Measurements from ENCODE around the gene CACNA1G.

Gene CACNA1G

DNA sequence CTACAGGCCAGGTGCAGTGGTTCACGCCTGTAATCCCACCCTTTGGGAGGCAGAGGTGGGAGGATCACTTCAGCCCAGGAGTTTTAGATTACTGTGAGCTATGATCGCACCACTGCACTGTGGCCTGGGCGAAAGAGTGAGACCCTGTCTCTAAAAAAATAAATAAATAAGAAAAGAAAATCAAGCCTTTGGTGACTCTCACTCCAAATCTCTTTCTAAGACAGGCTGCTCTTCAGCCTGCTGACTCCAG, 75.1 kb downstream of the CACNA1G start:
- DNase-seq, result no peak

DNA sequence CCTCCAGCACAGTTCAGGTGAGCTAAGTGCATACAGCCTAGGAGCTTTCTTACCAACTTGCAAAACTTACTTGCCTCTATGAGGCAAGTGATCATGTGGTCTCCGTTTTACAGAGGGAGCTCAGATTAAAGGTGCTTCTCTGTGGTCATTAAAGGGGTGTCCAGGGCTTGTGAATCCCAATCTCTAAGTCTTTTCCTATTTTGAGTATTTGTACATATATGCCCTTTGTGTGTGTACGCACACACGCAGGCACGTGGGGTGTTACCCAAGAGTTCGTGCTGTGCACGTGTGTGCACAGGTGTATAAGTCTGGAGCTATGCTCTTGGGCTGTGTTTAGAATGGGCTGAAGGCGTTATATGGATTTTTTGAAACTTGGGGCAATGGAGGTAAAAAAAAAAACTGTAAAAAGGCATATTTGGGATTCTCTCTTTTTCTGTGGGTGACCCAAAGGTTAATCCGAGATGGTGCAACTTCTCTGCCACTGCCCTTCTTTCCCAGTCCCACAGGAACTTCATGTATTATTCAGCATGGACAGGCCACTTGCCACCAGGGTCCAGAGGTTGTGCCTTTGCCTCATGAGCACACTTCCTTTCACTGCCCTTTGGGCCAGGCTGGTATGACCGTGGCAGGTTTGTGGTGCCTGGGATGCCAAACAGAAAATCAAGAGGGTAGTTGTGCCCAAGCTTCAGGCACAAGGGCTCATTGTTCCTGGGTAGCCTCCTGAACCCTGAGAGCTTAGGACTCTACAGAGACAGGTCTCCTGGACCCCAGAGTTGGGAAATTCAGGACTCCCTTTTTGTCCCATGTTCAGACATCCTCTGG, 75.7 kb downstream of the CACNA1G start:
- DNase-seq, result no peak

DNA sequence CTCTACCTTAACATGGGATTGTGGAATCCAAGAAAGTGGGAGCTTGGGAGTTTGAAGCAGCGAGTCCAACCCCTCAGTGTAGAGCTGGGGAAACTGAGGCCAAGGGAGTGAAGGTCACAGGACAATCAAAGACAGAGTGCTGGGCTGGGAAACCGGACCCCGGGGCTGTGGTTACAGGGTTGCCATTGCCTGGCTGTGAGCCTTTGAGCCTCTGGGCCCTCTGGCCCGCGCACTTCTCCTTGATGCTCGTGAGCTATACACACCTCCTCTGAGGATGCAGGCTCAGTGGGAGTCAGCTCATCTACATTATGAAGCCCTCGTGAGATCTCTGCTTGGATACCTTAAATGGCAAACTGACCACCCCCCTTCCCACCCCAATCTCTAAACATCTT, 76.3 kb downstream of the CACNA1G start:
- no peak for DNase-seq

DNA sequence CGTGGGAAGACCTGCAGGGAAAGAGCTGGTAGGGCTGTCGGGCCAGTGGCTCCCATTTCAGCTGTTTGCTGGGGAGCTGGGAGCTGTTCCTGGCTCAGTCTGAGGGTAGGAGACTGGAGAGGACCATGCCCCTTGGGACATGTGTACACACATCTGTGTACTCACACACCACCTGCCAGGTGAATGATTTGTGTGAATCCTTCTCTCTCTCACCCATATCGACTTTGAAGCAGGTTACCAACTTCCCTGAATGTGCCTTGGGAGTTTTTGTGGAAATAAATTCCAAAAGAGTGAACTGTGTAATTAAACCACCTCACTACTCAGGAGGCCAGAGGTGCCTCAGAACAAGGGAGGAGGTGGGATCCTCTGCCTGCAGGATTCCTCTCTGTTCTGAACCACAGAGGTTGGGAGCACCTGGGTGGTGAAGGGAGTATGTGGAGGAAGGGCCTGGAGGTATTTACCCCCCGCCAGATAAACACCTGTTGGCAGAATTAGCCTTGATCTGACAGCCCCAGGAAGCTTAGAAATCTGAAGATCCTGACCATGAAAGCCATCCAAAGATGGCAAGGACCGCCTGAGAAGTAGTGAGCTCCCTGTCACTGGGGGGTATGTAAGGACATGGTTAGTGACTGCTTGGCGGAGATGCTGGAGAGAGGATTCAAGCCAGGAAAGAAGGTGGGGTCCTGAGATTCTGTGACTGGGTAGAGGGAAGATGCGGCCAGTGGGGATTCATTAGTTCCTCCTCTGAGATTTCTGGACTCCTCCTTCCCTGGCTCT, 77.5 kb downstream of the CACNA1G start:
- DNase-seq, result no peak

DNA sequence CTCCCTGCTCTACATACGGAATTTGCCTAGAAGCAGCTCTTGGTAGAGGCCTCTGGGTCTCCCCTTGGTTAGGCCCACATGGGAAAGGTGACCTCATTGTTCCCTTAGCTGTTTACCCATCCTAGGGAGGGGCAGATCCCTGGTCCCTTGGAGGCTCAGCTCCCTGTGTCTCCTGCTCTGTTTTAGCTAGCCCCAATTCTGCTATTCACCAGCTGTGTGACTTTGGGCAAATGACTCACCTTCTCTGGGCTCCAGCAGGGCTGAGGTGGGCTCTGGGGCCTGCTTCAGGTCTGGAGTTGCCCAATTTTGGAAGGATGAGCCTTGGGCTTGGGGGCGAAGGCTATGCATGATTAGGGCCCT, 78.1 kb downstream of the CACNA1G start:
- no peak for DNase-seq

DNA sequence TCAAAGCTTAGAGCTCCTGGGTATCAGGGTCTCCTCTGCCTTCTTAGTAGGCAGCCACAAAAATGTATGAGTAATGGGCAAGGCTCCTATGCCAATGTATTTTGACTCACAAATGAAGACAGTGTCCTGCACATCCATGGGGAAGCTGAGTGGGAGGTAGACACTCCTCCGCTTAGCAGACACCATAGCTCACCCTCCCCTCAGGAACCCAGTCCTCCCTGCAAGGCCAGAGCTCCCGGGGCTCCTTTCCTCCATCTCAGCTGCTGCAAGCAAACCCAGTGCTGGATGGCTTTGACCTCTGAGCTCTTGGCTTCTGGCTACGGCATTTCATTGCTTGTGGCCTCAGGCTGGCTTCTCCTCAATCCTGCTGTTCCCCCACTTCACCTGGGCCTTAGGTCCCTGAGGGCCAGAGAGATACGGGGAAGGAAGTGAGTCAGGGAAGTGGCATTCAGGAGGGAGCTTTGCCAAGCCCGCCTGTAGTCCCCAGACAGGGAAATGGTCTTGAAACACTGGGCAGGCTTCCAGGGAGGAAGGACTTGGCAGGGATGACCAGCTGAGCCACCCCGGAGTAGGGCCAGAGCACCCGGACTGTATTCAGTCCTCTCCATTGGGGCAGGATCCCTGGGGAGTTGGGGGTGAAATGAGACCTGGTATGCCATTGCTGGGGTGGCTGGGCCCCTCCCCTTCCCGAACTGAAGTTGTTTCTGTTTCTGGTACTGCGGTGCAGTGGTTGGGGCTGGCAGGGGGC, 78.6 kb downstream of the CACNA1G start:
- DNase-seq, result no peak

DNA sequence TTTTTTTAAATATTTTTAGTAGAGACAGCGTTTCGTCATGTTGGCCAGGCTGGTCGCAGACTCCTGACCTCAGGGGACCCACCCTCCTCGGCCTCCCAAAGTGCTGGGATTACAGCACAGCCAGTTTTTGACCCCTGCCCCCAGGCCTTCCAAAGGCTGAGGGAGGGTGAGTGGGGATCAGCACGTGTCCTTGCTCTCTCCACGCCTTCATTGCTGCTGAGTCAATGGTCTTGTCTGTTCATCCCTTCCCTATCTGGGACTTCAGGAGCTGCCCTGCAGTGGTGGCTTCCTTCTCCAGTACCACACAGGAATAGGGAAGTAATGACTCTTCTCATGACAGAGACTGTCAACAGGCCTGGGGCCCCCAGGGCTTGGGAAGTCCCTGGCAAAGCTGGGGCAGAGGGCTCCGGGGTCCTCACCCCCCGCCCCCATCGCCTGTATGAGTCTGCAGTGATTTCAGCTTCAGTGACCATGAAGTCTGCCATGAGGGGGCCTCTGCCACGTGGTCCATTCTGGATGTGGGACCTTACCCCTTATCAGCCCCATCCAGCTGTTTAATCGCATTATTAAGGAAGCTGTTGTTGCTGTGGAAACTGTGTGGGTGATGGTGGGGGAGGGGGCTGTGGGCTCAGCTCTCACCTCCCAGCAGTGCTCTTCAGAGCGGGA, 80.3 kb downstream of the CACNA1G start:
- no peak for DNase-seq

- no peak for DNase-seq
These were observed 80.8 kb downstream of the CACNA1G start for GRCh38 chr17:50641357-50641756.

GRCh38 chr17:50642071-50642721, 81.7 kb downstream of the CACNA1G start:
- DNase-seq, result no peak

- no peak for DNase-seq
These were observed 82.5 kb downstream of the CACNA1G start for GRCh38 chr17:50642722-50643656.

DNA sequence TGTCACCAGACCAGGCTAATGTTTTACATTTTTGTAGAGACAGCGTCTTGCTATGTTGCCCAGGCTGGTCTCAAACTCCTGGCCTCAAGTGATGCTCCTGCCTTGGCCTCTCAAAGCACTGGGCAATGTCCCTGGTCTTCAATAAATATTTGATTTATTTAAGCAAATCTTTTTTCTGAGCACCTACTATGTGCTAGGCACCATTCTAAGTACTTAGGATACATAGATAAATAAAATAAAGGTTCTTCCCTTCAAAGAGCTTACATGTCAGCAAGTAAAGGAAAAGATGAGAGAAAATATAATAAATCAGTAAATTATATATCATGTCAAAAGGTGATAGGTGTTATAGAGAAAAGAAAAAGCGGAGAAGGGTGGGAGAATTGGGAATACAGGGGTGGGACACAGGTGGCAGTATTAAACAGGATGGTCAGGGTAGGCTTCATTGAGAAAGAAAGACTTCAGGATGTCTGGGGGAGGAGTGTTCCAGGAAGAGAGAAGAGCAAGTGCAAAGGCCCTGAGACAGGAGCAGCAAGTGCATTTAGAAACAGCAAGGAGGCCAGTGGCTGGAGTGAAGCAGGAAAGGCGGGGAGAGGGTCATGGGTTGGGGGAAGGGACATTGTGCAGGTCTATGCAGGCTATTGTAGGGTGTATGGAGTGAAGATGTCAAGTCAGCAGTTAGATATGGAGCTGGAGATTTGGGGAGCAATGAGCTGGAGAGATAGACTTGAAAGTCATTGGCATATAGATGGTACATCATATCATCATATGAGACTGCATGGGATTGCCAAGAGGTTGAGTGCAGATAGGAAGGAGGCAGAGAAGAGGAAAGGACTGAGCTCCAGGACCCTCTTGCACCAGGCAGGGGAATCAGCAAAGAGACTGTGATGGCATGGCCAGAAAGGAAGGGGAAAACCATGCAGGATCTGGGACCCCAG, 85.5 kb downstream of the CACNA1G start:
- DNase-seq, result no peak

DNA sequence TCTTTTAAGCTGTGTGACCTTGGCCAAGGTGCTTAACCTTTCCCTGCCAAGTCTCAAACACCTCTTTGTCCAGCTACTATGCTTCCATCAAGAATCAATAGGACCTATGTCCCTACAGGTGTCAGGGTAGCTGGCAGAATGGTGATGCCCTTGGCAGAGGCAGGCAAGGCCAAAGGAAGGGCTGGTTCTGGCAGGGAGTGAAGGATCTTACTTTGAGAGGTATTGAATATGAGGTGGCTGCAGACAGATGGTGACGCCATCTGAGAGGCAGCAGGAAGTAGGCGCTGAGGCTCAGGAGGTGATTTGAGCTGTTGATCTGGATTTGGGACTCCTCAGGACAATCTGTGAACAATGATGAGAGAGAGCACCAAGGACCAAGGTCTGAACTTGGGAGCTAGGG, 86.7 kb downstream of the CACNA1G start:
- DNase-seq, result no peak

DNA sequence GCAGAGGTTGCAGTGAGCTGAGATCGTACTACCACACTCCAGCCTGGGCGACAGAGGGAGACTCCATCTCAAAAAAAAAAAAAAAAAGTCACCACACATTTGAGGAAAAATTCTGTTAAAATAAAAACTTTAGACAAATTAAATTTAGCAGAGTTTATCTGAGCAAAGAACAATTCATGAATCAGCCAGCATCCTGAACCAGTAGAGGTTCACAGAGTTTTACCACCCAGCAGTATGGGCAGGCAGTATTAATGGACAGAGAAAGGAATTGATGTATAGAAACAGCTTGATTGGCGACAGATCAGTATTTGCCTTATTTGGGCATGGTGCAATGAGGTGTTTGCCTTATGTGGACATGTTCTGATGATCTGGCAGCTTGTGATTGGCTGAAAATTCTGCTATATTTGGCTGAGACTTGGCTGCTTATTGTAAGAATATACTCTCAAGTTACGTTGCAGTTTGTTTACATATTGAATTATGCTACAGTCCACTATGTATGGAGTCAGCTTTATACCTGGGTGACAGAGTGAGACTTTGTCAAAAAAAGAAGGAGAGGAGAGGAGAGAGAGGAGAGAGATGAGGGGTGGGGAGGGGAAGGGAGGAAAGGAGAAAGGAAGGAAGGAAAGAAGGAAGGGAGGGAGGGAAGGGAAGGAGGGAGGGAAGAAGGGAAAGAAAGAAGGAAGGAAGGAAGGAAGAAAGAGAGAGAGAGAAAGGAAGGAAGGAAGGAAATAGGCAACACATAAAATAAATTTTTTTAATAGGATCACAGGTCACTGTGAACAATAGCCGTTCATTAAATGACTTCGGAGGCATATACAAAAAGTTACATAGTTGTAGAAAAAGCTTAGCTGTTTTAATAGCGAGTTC, 88.8 kb downstream of the CACNA1G start:
- no peak for DNase-seq

DNA sequence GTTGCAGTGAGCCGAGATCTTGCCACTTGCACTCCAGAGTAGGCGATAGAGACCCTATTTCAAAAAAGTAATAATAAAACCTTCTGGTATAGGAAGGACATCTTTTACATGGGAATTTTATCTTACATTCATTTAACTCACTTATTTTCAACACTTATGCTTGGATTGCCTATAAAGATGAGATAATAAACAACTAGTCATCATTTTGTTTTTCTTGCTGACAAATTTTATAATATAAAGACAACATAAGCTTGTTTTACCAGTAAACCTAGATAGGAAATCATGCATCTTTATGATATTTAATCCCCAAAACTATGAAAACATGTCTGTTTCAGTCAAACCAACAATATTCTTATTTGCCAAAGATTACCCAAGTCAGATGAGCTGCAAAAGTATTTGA, 91.1 kb downstream of the CACNA1G start:
- DNase-seq, result no peak

DNA sequence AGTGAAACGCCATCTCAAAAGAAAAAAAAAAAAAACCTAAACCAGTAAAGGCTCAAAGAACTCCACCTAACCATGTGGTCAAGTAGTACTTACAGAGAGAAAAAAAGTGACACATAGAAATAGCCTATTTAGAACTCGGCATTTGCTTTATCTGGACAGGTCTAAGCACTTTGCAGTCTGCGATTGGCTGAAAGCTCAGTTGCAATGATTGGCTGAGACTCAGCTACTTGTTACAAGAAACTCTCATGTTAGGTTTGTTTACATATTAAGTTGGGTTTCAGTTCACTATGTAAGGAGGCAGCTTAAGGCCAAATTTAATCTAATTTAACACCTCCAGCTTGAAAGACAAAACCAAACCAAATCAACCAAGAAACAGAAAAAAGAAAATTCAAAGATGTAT, 93.2 kb downstream of the CACNA1G start:
- no peak for DNase-seq

- DNase-seq, result no peak
These were observed 96.0 kb downstream of the CACNA1G start for GRCh38 chr17:50656509-50656908.

DNA sequence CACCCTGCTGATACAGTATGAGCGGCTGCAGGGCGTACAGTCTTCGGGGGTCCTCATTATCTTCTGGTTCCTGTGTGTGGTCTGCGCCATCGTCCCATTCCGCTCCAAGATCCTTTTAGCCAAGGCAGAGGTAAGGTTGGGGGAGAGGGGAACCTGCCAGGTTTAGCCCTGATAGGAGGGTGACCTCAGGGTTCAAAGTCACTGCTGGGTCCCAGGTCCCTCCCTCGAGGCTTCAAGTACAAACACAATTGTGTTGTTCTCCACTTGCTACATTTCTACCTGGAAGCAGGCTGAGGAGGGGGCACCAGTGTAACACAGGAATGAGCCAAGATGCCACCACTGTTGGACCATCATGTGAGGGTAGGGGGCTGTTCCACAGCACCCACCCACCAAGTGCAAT, 96.5 kb downstream of the CACNA1G start:
- no peak for DNase-seq

DNA sequence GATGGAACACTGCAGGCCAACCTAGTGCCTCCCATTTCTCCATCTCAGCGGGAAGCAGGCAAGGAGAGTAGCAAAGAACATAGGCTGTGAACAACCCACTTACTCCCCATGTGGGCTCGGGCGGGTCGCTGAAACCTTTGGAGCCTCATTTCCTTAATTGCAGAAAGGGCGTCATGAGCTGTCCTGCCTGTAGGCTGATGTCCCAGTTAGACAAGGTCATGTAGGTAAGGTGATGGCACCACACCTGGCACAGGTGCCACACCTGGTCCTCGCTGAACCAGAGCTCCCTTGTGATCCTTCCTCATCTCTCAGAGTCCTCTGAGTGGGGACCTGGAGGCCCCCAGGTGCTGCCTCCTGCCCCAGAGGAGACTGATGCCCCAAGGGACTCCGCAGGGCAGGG, 97.1 kb downstream of the CACNA1G start:
- DNase-seq, result no peak

DNA sequence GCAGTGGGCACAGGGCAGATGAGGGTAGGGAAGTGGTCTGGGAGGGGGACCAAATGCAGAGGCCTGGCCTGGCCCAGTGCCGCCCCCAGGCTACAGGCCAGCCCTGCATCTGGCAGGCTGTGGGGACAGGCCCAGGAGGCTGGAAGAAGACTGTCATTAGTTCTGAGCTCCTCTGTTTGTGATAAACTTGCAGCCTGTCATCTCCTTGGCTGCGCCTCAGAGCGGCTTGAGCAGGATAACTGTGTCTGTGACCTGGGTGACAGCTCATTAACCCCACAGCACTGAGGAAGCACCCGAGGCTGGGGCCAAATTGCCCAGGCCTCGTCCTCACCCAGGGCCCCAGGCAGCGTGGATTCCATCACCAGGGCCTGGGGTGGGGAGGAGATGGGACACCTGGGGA, 98.1 kb downstream of the CACNA1G start:
- no peak for DNase-seq

DNA sequence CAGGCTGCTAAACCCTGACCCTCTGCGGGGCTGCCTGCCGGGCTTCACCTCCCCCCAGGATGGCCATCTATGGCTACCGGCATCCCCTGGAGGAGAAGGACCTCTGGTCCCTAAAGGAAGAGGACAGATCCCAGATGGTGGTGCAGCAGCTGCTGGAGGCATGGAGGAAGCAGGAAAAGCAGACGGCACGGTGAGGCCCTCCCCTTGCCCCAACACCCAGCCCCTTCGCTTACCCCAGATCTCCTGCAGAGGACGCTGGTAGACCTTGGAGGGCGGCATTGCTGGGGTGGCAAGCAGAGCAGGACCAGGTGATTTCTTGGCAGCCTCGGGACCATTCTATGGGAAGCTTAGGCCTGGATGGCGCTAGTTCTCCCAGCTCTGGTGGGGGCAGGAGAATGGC, 98.7 kb downstream of the CACNA1G start:
- no peak for DNase-seq

Measured in NCI-H2227 treated with DMSO at 0.1 percent for 48 hours (cell line).